Astrocyte (in vitro differentiated cells and primary cell): ENCODE measurements around the gene VWA8. TPM values are rescaled to one million over a fixed set of nuclear protein-coding genes. Genes with fewer than 3 reads are reported as not detected.
A peak's percentile ranks its signal among the peaks of the same experiment; 100 is the strongest.

Experiments
- DNase-seq: peaks from one replicate; pipeline ENCODE4 v3.0.0-alpha.2; 2010; ENCODE audit warnings: low read depth
- FAIRE-seq: peaks from 2 replicates; lab custom pipeline; 2011; peaks lifted over from hg19 to GRCh38; lab: Jason Lieb, UNC
- H2AFZ ChIP-seq: 2 replicates; pipeline ENCODE4 v1.6.0; 2012; ENCODE audit warnings: low read depth, low read length, inconsistent platforms
- H3K27ac ChIP-seq: 2 replicates; pipeline ENCODE4 v1.5.1; 2011; ENCODE audit warnings: low read depth, low read length, inconsistent platforms
- H3K27me3 ChIP-seq: 2 replicates; pipeline ENCODE4 v1.6.0; 2011; ENCODE audit warnings: low read length, inconsistent platforms; ENCODE audit not compliant: insufficient read depth
- H3K36me3 ChIP-seq: 2 replicates; pipeline ENCODE4 v1.5.1; 2011; ENCODE audit warnings: low read length, inconsistent platforms; ENCODE audit not compliant: insufficient read depth
- H3K4me1 ChIP-seq: 2 replicates; pipeline ENCODE4 v1.5.1; 2011; ENCODE audit warnings: low read length, inconsistent platforms; ENCODE audit not compliant: insufficient read depth
- H3K4me2 ChIP-seq: 2 replicates; pipeline ENCODE4 v1.6.0; 2012; ENCODE audit warnings: low read length, inconsistent platforms
- H3K4me3 ChIP-seq: 2 replicates; pipeline ENCODE4 v1.5.1; 2011; ENCODE audit warnings: low read depth, mild to moderate bottlenecking, low read length, inconsistent platforms; ENCODE audit not compliant: insufficient read depth
- H3K79me2 ChIP-seq: 2 replicates; pipeline ENCODE4 v1.6.0; 2012; ENCODE audit warnings: mild to moderate bottlenecking, low read length, inconsistent platforms; ENCODE audit not compliant: insufficient read depth
- H3K9ac ChIP-seq: 2 replicates; pipeline ENCODE4 v1.6.0; 2012; ENCODE audit warnings: mild to moderate bottlenecking, low read length, inconsistent platforms
- H3K9me3 ChIP-seq: 2 replicates; pipeline ENCODE4 v1.5.1; 2012; ENCODE audit warnings: low read depth, mild to moderate bottlenecking, low read length, inconsistent platforms; ENCODE audit not compliant: insufficient read depth
- H4K20me1 ChIP-seq: 2 replicates; pipeline ENCODE4 v1.6.0; 2012; ENCODE audit warnings: low read length, inconsistent platforms; ENCODE audit not compliant: insufficient read depth
- H3K27ac Mint-ChIP-seq: one replicate; pipeline ENCODE4 v1.8.0; 2021; ENCODE audit warnings: mild to moderate bottlenecking, mixed read lengths; ENCODE audit not compliant: unreplicated experiment
- H3K27me3 Mint-ChIP-seq: one replicate; pipeline ENCODE4 v1.8.0; 2021; ENCODE audit warnings: low read depth, mixed read lengths; ENCODE audit not compliant: unreplicated experiment
- H3K36me3 Mint-ChIP-seq: one replicate; pipeline ENCODE4 v1.8.0; 2021; ENCODE audit warnings: low read depth, mixed read lengths; ENCODE audit not compliant: unreplicated experiment
- H3K4me1 Mint-ChIP-seq: one replicate; pipeline ENCODE4 v1.8.0; 2021; ENCODE audit warnings: low read depth, mixed read lengths; ENCODE audit not compliant: unreplicated experiment
- H3K4me3 Mint-ChIP-seq: one replicate; pipeline ENCODE4 v1.8.0; 2021; ENCODE audit warnings: mild to moderate bottlenecking, moderate library complexity, mixed read lengths; ENCODE audit not compliant: unreplicated experiment
- H3K9me3 Mint-ChIP-seq: one replicate; pipeline ENCODE4 v1.8.0; 2021; ENCODE audit warnings: mild to moderate bottlenecking, mixed read lengths; ENCODE audit not compliant: unreplicated experiment
- EZH2 ChIP-seq: IDR thresholded peaks from 2 replicates; pipeline ENCODE4 v1.6.1; 2012; ENCODE audit warnings: mild to moderate bottlenecking, low read length, inconsistent platforms; ENCODE audit not compliant: insufficient read depth
- total RNA-seq: library from RNA; stranded (reverse); gene quantifications from 2 replicates; pipeline ENCODE4 v1.2.1, GENCODE V29; 2021
- TF ChIP-seq, protein P1 (sequence below): IDR thresholded peaks from 2 replicates; pipeline ENCODE4 v1.5.1; 2011; ENCODE audit warnings: low read depth, mild to moderate bottlenecking, inconsistent platforms, low read length, moderate library complexity; ENCODE audit not compliant: insufficient read depth

Gene VWA8
- total RNA-seq, 1 donor from 2014 or later = 15.6 TPM

DNA sequence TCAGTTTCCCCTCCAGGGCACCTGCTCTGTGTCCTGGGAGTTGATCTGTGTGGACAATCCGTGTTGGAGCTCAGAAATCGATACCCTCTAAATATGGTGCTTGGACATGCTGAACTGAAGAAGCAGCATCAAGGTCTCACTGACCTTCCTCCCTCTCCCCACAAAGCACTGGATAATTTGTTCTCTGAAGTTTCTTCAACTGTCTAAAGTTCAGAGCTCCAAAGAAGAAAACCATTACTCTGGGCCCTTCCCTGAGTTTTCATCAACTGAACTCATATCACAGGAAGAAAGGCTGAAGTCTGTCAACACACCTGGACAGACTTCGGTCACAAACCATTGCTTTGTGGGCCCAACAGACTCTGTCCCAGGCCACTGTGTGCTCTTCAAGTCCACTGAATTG is 371.5 kb downstream of the VWA8 start:
- H3K4me3 Mint-ChIP-seq = no peak overlapping the region
- H3K9me3 Mint-ChIP-seq = no peaks in the 10 kb centered on the region
- Histone ChIP-seq H3K4me1 (peaks cover 18% of the 10 kb centered on the region), H2AFZ (no peak overlapping the region), H3K9me3 (no peaks in the 10 kb centered on the region), H3K9ac (no peak overlapping the region), H3K27ac (peak overlapping the region; percentile 35), H3K36me3 (no peaks in the 10 kb centered on the region), H3K27me3 (no peaks in the 10 kb centered on the region), H3K79me2 (no peaks in the 10 kb centered on the region), H3K4me2 (no peak overlapping the region), H3K4me3 (no peak overlapping the region), H4K20me1 (no peaks in the 10 kb centered on the region)
- H3K4me1 Mint-ChIP-seq = peaks cover 14% of the 10 kb centered on the region
- peak; percentile 81 for FAIRE-seq
- no peaks in the 10 kb centered on the region for H3K27me3 Mint-ChIP-seq
- TF ChIP-seq, protein P1, sequence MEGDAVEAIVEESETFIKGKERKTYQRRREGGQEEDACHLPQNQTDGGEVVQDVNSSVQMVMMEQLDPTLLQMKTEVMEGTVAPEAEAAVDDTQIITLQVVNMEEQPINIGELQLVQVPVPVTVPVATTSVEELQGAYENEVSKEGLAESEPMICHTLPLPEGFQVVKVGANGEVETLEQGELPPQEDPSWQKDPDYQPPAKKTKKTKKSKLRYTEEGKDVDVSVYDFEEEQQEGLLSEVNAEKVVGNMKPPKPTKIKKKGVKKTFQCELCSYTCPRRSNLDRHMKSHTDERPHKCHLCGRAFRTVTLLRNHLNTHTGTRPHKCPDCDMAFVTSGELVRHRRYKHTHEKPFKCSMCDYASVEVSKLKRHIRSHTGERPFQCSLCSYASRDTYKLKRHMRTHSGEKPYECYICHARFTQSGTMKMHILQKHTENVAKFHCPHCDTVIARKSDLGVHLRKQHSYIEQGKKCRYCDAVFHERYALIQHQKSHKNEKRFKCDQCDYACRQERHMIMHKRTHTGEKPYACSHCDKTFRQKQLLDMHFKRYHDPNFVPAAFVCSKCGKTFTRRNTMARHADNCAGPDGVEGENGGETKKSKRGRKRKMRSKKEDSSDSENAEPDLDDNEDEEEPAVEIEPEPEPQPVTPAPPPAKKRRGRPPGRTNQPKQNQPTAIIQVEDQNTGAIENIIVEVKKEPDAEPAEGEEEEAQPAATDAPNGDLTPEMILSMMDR = no peak
- TF ChIP-seq EZH2 = no peak
- H3K27ac Mint-ChIP-seq = peak overlapping the region; percentile 71
- no peak for DNase-seq
- H3K36me3 Mint-ChIP-seq = peaks cover 4% of the 10 kb centered on the region

GRCh38 chr13:41588899-41589298 is 372.0 kb downstream of the VWA8 start:
- H3K4me2 ChIP-seq = no peak overlapping the region
- TF ChIP-seq EZH2 = no peak
- TF ChIP-seq, protein P1 = no peak
- FAIRE-seq (peak; percentile 71), DNase-seq (peak; percentile 95)
- peaks cover 18% of the 10 kb centered on the region for H3K4me1 ChIP-seq
- H3K27me3 Mint-ChIP-seq = no peaks in the 10 kb centered on the region
- H3K27me3 ChIP-seq = no peaks in the 10 kb centered on the region
- H3K4me1 Mint-ChIP-seq = peaks cover 14% of the 10 kb centered on the region
- no peaks in the 10 kb centered on the region for H4K20me1 ChIP-seq
- no peaks in the 10 kb centered on the region for H3K79me2 ChIP-seq
- no peak overlapping the region for H3K9ac ChIP-seq
- no peak overlapping the region for H2AFZ ChIP-seq
- no peaks in the 10 kb centered on the region for H3K9me3 ChIP-seq
- H3K27ac Mint-ChIP-seq = peak overlapping the region; percentile 82
- no peak overlapping the region for H3K4me3 ChIP-seq
- no peak overlapping the region for H3K4me3 Mint-ChIP-seq
- H3K36me3 ChIP-seq = no peaks in the 10 kb centered on the region
- peaks cover 4% of the 10 kb centered on the region for H3K36me3 Mint-ChIP-seq
- H3K27ac ChIP-seq = peak overlapping the region; percentile 47
- H3K9me3 Mint-ChIP-seq = no peaks in the 10 kb centered on the region

DNA sequence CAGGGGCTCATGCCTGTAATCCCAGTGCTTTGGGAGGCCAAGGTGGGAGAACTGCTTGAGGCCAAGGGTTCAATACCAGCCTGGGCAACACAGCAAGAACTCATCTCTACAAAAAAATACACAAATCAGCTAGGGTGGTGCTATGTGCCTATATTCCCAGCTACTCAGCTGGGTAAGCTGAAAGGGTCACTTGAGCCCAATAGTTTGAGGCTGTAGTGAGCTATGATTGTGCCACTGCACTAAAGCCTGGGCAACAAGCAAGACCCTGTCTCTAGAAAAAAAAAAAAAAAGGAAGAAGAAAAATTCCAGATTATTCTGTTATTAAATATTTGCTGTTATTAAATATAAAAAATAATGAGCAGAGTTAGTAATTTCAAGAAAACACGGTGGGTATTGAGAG is 372.5 kb downstream of the VWA8 start:
- DNase-seq (no peak), FAIRE-seq (no peak)
- Histone ChIP-seq H4K20me1 (no peaks in the 10 kb centered on the region), H3K4me2 (no peak overlapping the region), H3K4me3 (no peak overlapping the region), H3K4me1 (peaks cover 18% of the 10 kb centered on the region), H3K9me3 (no peaks in the 10 kb centered on the region), H3K36me3 (no peaks in the 10 kb centered on the region), H2AFZ (no peak overlapping the region), H3K79me2 (no peaks in the 10 kb centered on the region), H3K27me3 (no peaks in the 10 kb centered on the region), H3K9ac (peak overlapping the region; percentile 18), H3K27ac (peak overlapping the region; percentile 47)
- no peaks in the 10 kb centered on the region for H3K27me3 Mint-ChIP-seq
- no peaks in the 10 kb centered on the region for H3K9me3 Mint-ChIP-seq
- TF ChIP-seq, protein P1 = no peak
- no peak for TF ChIP-seq EZH2
- peaks cover 14% of the 10 kb centered on the region for H3K4me1 Mint-ChIP-seq
- peak overlapping the region; percentile 66 for H3K27ac Mint-ChIP-seq
- peaks cover 4% of the 10 kb centered on the region for H3K36me3 Mint-ChIP-seq
- no peak overlapping the region for H3K4me3 Mint-ChIP-seq
